GM23338 (cell line): Measurements from ENCODE around the gene SLC22A5. TPM values are rescaled to one million over a fixed set of nuclear protein-coding genes. Genes with fewer than 3 reads are reported as not detected.

ENCODE experiments used
- ATAC-seq: fragments of 200-7000 bp; cut with Tn5 transposase; 3 replicates; pipeline ENCODE4 v1.9.1; 2020
- DNase-seq: peaks from one replicate; pipeline ENCODE4 v3.0.0-alpha.2; 2015; ENCODE audit warnings: low spot score
- H2AFZ ChIP-seq: fragments of 200-600 bp; sonication (generic); 2 replicates; pipeline ENCODE4 v1.8.0; 2016; ENCODE audit warnings: antibody characterized with exemption, mild to moderate bottlenecking, moderate library complexity
- H3F3A ChIP-seq: fragments of 200-600 bp; sonication (generic); replicated peaks from 2 replicates; pipeline ENCODE4 v1.8.0; 2017; ENCODE audit warnings: antibody characterized with exemption, mixed run types, low read depth
- H3K27ac ChIP-seq: fragments of 200-600 bp; sonication (generic); 2 replicates; pipeline ENCODE4 v1.6.1; 2016; ENCODE audit warnings: low read depth
- H3K27me3 ChIP-seq: fragments of 200-600 bp; sonication (generic); 2 replicates; pipeline ENCODE4 v1.8.0; 2016; ENCODE audit warnings: mild to moderate bottlenecking, mixed run types, moderate library complexity; ENCODE audit not compliant: insufficient read depth
- H3K36me3 ChIP-seq: fragments of 200-600 bp; sonication (generic); 2 replicates; pipeline ENCODE4 v1.8.0; 2016; ENCODE audit warnings: mild to moderate bottlenecking; ENCODE audit not compliant: insufficient read depth
- H3K4me1 ChIP-seq: fragments of 200-600 bp; sonication (generic); 2 replicates; pipeline ENCODE4 v1.8.0; 2016; ENCODE audit warnings: mild to moderate bottlenecking, moderate library complexity; ENCODE audit not compliant: insufficient read depth
- H3K4me2 ChIP-seq: fragments of 200-600 bp; sonication (generic); 2 replicates; pipeline ENCODE4 v1.7.1; 2017; ENCODE audit warnings: mixed run types
- H3K4me3 ChIP-seq: fragments of 200-600 bp; sonication (generic); 2 replicates; pipeline ENCODE4 v1.6.1; 2016; ENCODE audit warnings: mixed run types
- H3K79me2 ChIP-seq: fragments of 200-600 bp; sonication (generic); replicated peaks from 2 replicates; pipeline ENCODE4 v1.8.0; 2017; ENCODE audit warnings: mild to moderate bottlenecking; ENCODE audit not compliant: insufficient read depth
- H3K9me2 ChIP-seq: fragments of 200-600 bp; sonication (generic); 2 replicates; pipeline ENCODE4 v1.8.0; 2017; ENCODE audit not compliant: insufficient read depth
- H4K20me1 ChIP-seq: fragments of 200-600 bp; sonication (generic); replicated peaks from 2 replicates; pipeline ENCODE4 v1.8.0; 2017; ENCODE audit warnings: mild to moderate bottlenecking; ENCODE audit not compliant: insufficient read depth
- H3K27ac Mint-ChIP-seq: 2 replicates; pipeline ENCODE4 v1.8.0; 2020; ENCODE audit warnings: inconsistent platforms, mild to moderate bottlenecking, moderate library complexity, mixed read lengths
- H3K27me3 Mint-ChIP-seq: 3 replicates; pipeline ENCODE4 v1.8.0; 2022; ENCODE audit warnings: low read depth, mild to moderate bottlenecking, moderate library complexity, mixed read lengths, inconsistent platforms; ENCODE audit not compliant: insufficient read depth, poor library complexity
- H3K36me3 Mint-ChIP-seq: 3 replicates; pipeline ENCODE4 v1.8.0; 2021; ENCODE audit warnings: low read depth, mild to moderate bottlenecking, inconsistent platforms, moderate library complexity, mixed read lengths
- H3K4me1 Mint-ChIP-seq: 3 replicates; pipeline ENCODE4 v1.8.0; 2020; ENCODE audit warnings: mild to moderate bottlenecking, inconsistent platforms, mixed read lengths
- H3K4me3 Mint-ChIP-seq: 3 replicates; pipeline ENCODE4 v1.8.0; 2021; ENCODE audit warnings: moderate library complexity, mild to moderate bottlenecking, inconsistent platforms, mixed read lengths
- H3K9me3 Mint-ChIP-seq: 3 replicates; pipeline ENCODE4 v1.8.0; 2020; ENCODE audit warnings: moderate library complexity, mild to moderate bottlenecking, inconsistent platforms, mixed read lengths
- CREB1 ChIP-seq: fragments of 250-450 bp; sonication (Bioruptor Pico); IDR thresholded peaks from 2 replicates; pipeline ENCODE4 v1.5.0; 2020; ENCODE audit warnings: low read depth, mild to moderate bottlenecking, moderate library complexity
- REST ChIP-seq: IDR thresholded peaks from one replicate; pipeline ENCODE4 v1.6.1; 2018; ENCODE audit warnings: antibody characterized with exemption; ENCODE audit not compliant: unreplicated experiment
- polyA plus RNA-seq: library from polyadenylated mRNA; unstranded; fragments of >200 nt; fragmentation: Nextera tagmentation; extraction: Ambion mirVana; gene quantifications from 2 replicates; pipeline ENCODE4 v1.2.1, GENCODE V29; 2016
- total RNA-seq: library from RNA; depleted of rRNA; stranded (reverse); fragments of >200 nt; shearing (Covaris generic); gene quantifications from 2 replicates; pipeline ENCODE4 v1.2.3, GENCODE V29; 2014
- TF ChIP-seq, protein P1 (sequence below), 2 experiments: fragments of 200-600 bp in 1 of 2; sonication (generic) in 1 of 2; conservative IDR thresholded peaks; 2 replicates each; pipeline versions ENCODE4 v1.5.1 to v1.6.1; 2016 to 2017; ENCODE audit warnings: antibody characterized with exemption in 2 of 2, low read depth in 2 of 2, mild to moderate bottlenecking in 2 of 2, moderate library complexity in 1 of 2

SLC22A5 gene
- total and polyA plus RNA-seq, 2 experiments from 2014 or later, result 1.9 to 2.4 TPM

GRCh38 chr5:132386644-132387286 is 17.3 kb downstream of the SLC22A5 start:
- TF ChIP-seq, protein P1, sequence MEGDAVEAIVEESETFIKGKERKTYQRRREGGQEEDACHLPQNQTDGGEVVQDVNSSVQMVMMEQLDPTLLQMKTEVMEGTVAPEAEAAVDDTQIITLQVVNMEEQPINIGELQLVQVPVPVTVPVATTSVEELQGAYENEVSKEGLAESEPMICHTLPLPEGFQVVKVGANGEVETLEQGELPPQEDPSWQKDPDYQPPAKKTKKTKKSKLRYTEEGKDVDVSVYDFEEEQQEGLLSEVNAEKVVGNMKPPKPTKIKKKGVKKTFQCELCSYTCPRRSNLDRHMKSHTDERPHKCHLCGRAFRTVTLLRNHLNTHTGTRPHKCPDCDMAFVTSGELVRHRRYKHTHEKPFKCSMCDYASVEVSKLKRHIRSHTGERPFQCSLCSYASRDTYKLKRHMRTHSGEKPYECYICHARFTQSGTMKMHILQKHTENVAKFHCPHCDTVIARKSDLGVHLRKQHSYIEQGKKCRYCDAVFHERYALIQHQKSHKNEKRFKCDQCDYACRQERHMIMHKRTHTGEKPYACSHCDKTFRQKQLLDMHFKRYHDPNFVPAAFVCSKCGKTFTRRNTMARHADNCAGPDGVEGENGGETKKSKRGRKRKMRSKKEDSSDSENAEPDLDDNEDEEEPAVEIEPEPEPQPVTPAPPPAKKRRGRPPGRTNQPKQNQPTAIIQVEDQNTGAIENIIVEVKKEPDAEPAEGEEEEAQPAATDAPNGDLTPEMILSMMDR (conservative IDR thresholded peaks at IDR 0.05; ENCODE audit: low read depth in 2 of 2), result peak; percentile 70 to 98
- no peak for TF ChIP-seq CREB1
- DNase-seq, result peak; percentile 85
- Histone ChIP-seq H3K79me2 (no peaks in the 10 kb centered on the region), H2AFZ (peak overlapping the region; percentile 66; the same call in 1 of the 2 replicates), H3K36me3 (no peaks in the 10 kb centered on the region), H3K4me2 (no peak overlapping the region; the same call in 1 of the 2 replicates), H3K4me1 (peaks cover 11% of the 10 kb centered on the region), H3K4me3 (no peak overlapping the region), H3K9me2 (no peaks in the 10 kb centered on the region), H3K27ac (no peak overlapping the region), H4K20me1 (no peaks in the 10 kb centered on the region), H3F3A (no peaks in the 10 kb centered on the region), H3K27me3 (no peaks in the 10 kb centered on the region)
- Mint-ChIP-seq H3K4me3 (no peak overlapping the region), H3K36me3 (no peaks in the 10 kb centered on the region), H3K27ac (0 out of 2 replicates have a peak overlapping the region, but pooled peaks have one; percentile 38), H3K9me3 (no peaks in the 10 kb centered on the region), H3K27me3 (no peaks in the 10 kb centered on the region), H3K4me1 (peaks cover 16% of the 10 kb centered on the region)
- peak; percentile 95 for ATAC-seq

DNA sequence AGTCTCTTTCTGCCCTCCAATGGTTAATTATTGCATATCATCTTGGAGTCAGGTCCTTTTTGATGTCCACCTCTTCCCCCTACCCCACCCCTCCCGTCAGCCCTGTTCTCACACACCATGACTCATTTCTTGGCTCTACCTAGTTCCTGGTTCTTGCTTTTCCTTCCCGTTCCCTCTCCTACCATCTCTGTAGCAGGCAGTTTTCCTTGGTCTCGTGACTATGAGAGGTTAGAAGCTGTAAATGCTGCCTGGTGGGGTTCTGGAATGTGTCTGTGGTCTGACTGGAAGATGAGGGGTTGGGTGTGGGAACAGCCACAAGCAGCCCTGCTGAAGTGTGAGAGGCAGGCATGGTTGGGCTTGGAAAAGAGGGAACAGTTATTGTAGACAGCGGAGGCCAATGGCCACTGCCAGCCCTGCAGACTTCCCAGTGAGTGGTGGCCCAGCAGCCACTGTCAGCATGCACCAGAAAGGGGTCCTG is 18.2 kb downstream of the SLC22A5 start:
- Mint-ChIP-seq H3K9me3 (no peaks in the 10 kb centered on the region), H3K36me3 (no peaks in the 10 kb centered on the region), H3K4me1 (peaks cover 16% of the 10 kb centered on the region), H3K4me3 (no peak overlapping the region), H3K27me3 (no peaks in the 10 kb centered on the region), H3K27ac (no peak overlapping the region)
- Histone ChIP-seq H3K79me2 (no peaks in the 10 kb centered on the region), H3K27me3 (no peaks in the 10 kb centered on the region), H3K36me3 (no peaks in the 10 kb centered on the region), H3K27ac (no peak overlapping the region), H3K4me1 (peaks cover 11% of the 10 kb centered on the region), H2AFZ (no peak overlapping the region), H3K9me2 (no peaks in the 10 kb centered on the region), H3F3A (no peaks in the 10 kb centered on the region), H3K4me2 (no peak overlapping the region), H3K4me3 (no peak overlapping the region), H4K20me1 (no peaks in the 10 kb centered on the region)
- no peak for DNase-seq
- TF ChIP-seq REST, result no peak
- ATAC-seq, result peak; percentile 7; the same call in 2 of the 3 replicates
